Measurements from ENCODE around the gene UFD1. TPM values are rescaled to one million over a fixed set of nuclear protein-coding genes. Genes with fewer than 3 reads are reported as not detected.

The UFD1 gene
- polyA plus RNA-seq, 12 donors: 19.7 to 55.0 (median 43.7) TPM; not detected in 1

DNA sequence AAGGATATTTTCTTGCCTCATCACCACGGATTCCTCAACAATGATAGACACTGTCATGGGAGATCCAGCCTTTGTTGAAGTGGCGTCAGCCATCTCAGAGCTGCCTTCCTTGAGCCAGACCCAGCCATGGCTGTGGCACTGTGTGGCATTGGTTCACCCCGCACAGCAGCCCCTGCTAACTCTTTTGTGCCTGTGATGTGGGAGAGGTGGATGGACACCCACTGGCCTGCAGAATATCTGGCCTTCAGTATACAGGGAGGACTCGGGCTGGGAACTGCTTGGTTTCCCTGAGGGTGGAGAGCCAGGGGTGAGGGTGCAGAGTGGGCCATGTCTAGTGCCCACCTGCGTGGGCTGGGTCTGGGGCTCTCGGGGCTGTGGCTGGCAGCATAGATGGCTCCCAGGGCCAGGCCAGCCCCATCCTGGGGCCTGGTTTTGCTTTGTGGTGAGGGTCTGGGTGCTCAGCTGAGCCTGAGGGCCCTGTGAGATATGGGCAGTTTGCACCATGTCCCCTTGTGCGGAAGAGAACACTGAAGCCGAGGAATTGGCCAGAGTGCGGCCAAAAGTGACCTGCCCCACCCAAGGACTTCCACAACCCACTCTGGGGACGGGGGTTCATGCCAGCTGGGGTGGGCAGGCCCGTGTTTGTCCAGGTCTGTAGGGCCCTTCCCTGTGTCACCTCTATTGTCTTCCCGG is 39.1 kb upstream of the UFD1 start:
- no peak for DNase-seq

DNA sequence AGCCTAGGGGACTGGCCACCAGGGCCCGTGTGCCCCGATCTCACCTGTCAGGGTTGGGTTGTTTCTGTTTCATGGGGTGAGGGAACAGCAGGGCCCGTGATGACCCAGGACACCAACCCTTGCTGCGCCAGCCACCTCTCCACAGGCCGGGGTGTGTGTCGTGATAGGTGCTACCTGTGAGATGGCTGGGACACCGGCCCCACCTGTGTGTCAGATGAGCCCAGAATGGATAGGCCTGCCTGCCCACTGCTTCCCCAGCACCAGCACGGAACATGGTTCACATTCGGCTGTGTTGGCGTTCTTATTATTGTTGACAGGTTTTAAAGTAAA is 38.1 kb upstream of the UFD1 start:
- no peak for DNase-seq

DNA sequence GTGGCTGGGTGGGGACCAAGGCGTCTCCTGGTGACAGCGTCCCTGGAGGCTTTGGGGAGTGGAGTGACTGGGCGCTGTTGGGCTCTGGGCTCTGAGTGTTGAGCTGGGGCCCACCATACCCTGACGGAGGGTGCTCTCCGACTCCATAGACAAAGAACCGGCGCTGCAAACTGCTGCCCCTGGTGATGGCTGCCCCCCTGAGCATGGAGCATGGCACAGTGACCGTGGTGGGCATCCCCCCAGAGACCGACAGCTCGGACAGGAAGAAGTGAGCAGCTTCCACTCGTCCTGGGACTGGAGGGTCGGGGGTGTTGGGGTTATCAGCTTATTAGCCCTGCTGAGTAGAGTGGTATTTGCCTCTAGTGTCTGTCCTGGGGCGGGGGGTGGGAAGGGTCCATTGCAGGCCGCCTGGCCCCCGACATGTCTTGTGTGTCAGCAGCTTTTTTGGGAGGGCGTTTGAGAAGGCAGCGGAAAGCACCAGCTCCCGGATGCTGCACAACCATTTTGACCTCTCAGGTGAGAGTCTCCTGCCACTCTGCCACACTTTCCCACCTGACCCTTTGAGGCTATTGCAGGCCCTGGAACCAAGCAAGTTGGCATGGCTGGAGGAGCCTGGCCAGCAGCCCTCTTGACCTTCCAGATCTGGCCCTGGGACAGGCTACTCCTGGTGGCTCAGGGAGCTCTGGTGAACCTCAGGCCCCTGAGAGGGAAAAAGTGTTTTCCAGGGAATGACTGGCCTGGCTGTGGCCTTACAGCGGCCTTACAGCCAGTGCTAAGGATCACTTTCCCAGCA is 37.6 kb upstream of the UFD1 start:
- no peak for DNase-seq

DNA sequence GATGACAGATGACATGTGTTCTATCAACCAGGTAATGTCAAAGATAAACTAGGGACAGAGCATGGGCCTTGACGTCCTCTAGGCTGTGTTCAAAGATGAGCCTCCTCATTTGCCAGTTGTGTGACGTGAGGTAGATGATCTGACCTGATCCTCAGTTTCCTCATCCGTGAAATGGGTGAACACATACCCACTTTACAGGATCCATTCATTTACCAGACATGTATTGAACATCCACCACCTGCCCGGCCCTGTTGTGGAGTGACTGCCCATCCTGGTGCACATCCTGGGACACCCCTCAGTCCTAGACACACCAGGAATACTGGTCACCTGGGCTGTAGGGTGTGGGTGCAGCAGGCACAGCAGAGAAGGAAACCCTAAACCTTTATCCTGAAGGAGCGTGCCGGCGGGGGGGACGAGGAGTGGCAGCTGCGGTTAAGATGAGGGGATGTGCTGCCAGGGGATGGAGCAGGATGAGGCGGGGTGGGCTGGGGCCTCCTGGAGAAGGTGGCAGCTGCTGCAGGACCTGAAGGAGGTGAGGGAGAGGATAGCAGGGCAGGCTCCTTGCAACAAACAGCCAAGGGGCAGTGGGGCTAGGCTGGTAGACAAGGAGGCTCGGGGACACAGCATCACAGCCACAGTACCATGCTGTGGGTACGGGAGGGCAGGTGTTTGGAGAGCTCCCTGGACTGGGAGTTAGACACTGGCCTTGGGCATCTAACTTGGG is 36.8 kb upstream of the UFD1 start:
- DNase-seq: no peak

DNA sequence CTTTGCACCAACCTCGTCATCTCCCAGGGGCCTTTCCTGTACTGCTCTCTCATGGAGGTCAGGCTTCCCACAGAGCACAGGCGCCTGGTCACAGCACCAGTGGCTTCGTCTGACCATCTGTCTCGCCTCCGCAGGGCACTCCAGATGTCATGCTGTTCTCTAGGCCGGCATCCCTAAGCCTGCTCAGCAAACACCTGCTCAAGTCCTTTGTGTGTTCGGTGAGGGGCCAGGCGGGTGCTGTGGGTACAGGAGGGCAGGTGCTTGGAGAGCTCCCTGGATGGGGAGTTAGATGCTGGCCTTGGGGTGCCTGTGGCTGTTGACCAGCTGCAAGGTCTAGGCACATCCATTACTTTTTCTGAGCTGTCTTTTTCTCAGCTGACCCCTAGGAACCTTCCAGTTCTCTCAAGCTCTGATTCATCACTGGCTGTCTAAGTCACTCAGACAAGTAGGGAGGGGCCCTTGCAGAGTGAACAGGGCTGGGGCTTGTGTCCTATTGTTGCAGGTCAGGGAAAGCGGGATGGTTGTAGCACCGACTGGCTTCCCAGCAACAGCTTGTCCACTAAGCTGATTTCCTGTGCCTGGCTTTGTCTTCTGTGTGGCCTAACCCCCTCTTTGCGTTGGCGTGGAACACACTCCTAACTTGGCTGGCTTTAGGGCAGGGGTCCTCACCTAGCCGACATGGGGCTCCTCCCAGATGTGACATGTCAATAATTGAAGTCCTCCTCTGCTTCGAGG is 36.0 kb upstream of the UFD1 start:
- DNase-seq: no peak

DNA sequence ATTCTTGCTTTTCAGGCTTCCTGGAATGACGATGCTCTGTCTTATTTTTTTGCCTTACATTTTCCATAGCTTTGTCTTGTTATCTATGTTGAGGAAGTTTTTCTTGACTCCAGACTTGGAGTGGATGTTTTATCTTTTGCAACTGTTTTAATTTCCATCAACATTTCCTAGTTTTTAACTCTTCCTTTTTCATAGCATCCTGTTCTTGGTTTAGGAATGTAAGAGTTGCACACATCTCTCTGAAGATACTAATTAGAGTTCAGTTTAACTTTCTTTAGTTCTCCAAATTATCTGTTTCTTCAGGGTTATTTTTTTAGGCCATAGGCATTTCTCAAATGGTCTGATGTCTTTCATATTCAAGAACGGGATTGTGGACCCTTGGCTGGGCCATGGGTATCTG is 34.8 kb upstream of the UFD1 start:
- DNase-seq: no peak

DNA sequence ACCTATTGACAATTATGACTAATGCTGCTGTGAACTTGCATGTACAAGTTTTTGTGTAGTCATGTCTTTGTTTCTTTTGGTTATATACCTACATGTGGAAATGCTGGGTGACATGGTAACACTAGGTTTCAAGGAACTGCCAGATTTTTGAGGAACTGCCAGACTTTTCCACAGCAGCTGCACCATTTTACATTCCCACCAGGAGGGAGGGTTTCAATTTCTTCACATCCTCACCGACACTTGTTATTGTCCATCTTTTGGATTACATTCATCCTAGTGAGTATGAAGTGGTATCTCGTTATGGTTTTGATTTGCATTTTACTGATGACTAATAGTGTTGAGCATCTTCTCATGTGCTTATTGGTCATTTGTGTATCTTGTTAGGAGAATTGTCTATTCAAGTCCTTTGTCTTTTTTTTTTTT is 31.9 kb upstream of the UFD1 start:
- DNase-seq: no peak

DNA sequence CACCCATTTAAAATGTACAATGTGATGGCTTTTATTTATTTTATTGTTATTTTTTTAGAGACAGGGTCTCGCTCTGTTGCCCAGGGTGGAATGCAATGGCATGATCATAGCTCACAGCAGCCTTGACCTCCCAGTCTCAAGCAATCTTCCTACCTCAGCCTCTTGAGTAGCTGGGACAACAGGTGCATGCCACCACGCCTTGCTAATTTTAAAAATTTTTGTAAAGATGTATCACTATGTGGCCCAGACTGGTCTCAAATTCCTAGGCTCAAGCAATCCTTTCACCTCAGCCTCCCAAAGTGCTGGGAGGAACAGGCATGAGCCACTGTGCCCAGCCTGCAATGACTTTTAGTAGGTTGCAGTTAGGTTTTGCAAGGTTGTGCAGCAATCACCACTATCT is 30.9 kb upstream of the UFD1 start:
- DNase-seq: no peak

DNA sequence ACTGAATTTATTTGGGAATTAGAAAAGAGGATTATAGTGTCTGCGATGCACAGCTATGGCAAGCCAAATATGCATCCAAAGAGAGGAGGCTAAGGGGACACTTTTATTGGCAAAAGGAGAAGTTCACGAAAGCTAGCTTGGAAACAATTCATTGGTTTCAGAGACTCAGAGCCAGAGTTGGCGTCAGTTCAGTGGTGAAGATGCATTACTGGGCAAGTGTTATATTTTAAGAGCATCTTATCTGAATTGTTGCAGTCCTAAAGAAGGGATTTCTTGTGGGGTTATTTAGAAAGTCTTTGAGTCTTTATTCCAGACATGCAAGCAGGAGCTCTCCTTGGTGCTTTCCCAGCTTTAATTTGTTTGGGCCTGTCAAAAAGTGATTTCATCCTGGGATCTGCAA is 30.2 kb upstream of the UFD1 start:
- no peak for DNase-seq

DNA sequence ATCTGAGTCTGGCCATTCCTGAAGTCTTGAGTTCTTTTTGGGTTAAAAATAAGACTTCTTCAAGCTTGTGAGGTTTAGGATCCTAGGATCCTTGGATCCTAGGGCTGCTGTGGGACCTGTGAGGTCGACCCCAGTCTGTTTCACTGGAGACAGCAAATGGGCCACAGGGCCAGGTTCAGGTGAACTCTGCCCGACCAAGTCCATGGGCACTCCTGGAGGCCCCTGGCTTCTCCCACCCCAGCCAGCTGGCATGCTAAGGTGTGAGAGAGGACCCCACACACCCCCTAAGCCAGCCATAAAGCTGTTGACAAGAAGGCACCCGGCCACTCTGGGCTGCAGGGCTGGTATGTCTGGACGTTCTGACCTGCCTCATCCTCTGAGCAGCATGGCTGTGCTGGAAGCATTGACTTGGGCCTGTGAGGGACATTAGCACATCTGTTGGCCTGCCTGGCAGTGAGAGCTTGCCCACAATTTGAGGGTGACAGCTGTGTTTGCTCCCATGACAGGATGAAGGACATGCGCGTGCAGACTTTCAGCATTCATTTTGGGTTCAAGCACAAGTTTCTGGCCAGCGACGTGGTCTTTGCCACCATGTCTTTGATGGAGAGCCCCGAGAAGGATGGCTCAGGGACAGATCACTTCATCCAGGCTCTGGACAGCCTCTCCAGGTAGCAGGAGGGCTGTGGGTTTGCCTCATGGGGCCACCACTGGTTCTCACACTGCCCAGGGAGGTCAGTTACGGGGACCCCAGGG is 29.2 kb upstream of the UFD1 start:
- no peak for DNase-seq

DNA sequence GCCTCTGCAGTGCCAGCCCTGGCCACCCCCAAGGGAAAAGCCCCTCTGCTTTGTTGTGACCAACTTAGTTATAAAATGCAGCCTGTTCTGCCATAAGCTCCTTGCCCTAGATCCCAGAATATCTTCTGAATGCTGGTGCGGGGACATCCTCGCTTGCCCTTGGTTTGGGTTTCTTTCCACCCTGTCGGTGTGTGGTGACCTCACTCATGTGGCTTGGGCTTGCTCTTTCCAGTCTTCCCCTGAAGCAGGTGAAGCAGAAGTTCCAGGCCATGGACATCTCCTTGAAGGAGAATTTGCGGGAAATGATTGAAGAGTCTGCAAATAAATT is 28.5 kb upstream of the UFD1 start:
- DNase-seq: no peak

DNA sequence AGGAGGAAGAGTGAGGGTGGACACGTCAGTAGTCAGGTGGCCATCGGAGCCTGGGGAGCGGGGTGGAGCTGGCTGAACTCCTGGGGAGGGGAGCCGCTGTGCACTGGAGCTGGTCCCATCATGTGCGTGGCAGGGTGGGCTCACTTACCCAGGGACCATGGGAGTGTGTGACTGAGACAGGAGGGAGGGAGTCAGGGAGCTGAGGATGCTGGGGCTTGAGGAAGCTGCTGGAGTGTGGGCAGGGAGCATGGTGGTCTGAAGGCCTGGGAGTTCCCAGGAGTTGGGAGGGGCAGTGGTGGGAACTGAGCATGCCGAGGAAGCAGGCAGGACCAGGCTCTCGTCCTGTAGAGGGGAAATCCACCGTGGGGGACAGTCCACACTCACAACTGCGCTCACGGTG is 27.2 kb upstream of the UFD1 start:
- no peak for DNase-seq

DNA sequence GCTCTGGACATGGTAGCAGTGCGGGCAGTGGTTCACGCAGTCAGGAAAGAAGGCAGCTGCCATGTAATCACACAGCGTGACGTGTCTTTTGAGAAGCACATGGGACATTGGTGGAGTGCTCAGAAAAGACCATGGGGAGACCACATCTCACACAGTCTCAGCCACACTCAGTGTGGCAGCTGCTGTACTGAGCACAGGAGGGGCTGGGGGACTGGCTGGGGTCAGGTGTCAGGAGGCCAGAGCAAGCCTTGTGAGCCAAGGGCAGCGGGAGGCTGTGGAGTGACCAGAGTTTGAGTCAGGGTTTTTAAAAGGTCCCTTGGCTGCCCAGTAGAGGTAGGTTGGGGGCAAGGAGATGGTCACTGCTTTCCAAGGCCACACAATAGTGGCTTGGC is 26.7 kb upstream of the UFD1 start:
- DNase-seq: no peak

DNA sequence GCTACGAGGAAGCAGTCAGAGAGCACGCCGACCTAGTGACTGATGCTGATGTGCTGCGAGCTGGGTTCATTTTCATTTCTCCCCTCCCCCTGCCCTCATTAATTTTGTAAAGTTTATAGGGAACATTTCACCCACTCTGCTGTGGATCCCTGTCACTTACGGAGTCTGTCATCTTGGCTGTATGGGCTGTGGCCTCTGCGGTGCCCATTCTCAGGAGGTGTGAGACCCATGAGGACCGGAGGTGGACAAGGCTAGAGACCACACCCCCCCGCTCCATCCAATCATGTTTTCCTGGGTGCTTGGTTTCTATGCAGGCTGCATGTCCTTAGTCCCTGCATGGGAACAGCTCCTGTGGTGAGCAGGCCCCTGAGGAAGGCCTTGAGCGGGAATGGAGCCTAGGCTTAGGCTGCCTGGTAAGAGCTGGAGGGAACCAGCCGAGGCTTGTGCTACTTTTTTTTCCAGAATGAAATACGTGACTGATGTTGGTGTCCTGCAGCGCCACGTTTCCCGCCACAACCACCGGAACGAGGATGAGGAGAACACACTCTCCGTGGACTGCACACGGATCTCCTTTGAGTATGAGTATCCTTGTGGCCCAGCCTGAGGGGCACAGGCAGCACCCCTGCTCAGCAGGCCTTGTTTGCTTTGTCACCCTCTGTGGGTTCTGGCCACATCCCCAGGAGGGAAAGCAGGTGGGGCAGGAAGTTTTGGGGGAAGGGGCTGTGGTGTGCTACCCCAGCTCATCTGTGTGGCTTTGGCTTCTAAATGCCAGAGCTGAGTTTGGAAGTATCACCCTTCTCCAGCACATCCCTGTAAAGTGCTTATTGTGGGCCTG is 26.1 kb upstream of the UFD1 start:
- DNase-seq: no peak

DNA sequence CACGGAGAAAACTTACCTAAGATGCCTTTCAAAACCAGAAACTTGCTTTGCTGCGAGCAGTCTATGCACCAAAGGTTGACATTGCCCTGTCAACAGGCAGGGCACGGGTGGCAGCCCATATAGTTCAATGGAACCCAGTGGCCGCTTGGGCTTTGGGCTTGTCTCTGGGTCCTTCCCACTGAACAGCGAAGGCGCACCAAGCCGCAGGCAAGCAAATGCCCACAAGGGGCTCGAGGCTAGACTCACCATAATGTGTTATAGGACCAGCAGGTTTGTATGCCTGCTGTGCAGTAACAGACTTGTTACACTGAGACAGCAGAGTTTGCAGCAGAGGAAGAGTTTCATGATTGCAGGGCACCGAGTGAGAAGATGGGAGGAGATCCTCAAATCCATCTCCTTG is 24.9 kb upstream of the UFD1 start:
- no peak for DNase-seq

DNA sequence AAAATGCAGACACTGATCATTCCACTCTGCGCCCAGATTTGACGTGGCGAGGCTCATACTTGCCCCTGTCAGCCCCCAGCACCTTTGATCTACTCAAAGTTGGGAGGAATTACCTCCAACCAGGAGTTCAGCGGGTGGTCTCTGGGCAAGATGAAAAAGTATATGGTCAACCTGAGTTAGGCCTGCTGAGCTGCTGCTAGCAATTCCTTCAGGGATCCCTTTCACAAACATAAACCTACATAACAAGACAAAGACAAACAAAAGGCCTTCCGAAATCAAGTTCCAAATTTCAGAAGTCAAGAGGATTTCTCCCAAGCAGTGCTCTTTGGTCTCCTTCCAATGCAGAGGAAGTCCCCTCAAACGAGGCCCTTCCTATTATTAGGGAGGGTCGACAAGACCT is 24.4 kb upstream of the UFD1 start:
- no peak for DNase-seq

DNA sequence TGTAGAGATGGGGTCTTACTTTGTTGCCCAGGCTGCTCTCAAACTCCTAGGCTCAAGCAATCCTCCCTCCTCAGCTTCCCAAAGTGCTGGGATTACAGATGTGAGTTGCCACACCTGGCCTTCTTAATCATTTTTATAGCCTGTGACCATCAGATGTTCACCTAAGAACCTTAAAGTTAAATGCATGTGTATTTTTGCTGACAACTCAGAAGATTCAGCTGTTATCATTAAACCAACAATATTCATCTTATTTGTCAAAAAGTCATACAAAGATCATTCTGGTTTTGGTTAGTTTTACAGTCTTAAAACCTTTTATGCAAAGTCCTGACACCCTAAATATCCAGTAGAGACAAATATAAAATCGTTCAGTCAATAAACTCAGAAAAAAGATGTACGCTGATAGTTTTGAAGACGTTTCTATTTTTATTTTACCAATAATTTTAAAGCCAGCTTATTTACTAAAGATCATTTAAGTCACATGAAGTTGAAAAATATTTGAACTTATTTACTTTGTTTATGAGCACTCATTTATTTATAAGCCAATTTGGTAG is 23.0 kb upstream of the UFD1 start:
- DNase-seq: no peak

DNA sequence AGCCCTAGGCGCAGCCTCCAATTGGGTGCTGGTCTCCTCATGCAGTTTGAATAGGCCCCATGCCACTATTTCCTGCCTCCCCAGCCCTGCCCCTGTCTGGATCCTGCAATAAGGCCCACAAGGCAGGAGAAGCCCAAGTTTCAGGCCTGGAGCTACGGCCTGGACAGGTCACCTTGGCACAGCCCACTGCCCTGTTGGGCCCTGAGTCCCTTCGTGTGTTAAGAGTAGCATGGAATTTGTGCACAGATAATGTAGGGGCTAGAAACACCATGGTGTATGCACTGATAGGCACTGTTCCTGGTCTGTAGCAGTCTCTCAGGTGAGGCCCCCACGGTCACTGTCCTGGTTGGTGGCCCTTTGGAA is 20.9 kb upstream of the UFD1 start:
- no peak for DNase-seq

DNA sequence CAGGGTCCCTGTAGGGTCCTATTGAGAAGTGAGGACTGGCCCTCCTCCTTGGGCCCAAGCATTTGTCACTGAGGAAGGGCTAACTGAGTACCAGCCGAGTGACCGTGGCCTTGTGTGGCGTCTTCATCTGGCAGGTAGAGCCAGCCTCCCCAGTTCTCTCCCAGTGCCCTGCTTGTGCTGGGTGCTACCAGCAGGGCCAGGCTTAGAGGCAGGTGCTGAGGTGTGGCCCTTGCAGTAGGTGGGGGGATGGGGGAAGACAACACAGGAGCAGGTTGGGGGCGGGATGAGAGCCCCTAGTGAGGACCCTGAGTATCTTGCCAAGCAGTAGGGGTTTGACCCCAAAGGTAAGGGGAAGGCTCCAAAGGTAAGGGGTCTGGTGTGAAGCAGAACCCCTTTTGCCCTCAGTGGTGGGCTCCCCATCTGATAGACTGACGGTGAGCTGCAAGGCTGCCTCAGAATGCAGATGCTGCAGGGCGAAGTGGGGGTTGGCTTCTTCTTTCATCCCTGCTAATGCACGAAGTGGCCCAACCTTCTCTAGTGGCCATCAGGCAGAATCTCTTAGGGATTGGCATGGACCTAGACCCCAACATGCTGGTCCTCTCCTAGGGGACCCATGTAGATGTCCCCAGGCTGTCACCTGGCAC is 20.4 kb upstream of the UFD1 start:
- DNase-seq: no peak

DNA sequence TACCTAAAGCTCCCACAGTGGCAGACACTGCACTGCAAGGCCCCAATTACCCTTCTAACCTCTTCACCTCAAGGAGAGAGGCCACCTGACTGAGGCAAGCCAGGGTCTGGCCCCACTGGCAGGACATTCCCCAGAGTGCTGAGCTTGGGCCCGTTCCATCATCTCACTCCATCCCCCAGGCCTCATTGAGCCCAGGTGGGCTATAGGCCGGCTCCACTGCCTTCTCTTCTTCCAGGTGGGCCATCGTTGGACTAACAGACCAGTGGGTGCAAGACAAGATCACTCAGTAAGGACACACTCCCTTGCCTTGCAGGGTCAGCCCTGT is 19.8 kb upstream of the UFD1 start:
- DNase-seq: no peak

Measured in muscle of arm (tissue), 12 donors.